Amniotic stem cell (primary cell): ENCODE results near the gene ANAPC15.
A peak's percentile ranks its signal among the peaks of the same experiment; 100 is the strongest.

ENCODE experiments used
- DNase-seq: peaks from one replicate; lab custom pipeline; 2025; lab: John Stamatoyannopoulos, UW

Gene ANAPC15

GRCh38 chr11:72124046-72124445, 11.6 kb upstream of the ANAPC15 start:
- no peak for DNase-seq

- no peak for DNase-seq
Observed at GRCh38 chr11:72123117-72123653, 10.7 kb upstream of the ANAPC15 start.

- DNase-seq = no peak
Observed at GRCh38 chr11:72122607-72123006, 10.1 kb upstream of the ANAPC15 start.

GRCh38 chr11:72120930-72121329, 8.4 kb upstream of the ANAPC15 start:
- no peak for DNase-seq

DNA sequence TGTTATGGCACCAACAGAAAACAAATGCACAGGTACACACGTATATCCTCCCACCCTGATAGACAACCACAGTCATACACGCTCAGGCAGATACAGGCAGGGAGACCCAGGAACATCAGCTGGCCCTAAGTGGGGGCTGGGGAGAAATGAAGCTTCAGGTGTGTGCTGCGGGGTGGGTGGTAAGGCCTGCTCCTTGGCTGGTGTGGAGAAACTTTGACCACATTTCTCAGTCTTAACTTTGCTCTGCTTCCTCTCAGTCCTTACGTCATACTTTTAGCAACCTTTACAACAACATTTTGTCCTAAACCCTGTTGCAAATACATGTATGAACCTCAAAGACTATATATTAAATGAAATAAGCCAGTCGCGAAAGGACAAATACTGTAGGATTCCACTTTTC, 6.7 kb upstream of the ANAPC15 start:
- DNase-seq = no peak

DNA sequence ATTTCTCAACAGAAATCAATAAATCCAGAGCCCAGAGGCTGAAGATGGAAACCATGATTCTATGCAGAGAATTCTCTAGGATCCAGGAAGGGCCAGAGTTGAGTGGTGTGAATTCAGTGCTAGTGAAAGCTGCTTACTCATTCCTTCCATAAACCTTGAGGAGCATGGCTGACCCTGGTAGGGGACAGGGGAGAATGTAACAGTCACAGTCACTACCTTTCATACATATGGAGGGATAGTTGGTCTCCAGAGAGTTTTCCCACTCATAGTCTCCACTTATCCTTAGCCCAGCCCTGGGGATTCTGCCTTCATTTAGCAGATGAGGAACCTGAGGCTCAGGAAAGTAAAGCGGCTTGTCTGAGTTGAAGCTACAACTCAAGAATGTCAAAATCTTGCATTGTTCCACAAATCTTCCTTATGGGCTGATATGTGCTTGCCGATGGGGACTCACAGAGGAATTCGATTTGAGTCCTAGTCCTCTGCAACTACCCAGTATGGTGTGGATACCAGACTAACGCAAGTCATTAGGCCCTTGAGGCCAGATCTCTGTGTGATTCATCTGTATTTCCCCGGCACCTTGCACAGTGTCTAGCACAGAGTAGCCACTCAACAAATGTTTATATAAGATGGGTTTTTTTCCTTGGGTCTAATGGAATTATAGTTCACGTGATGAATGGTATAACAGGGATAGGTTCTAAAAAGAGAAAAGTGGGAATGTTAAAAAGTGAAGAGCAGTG, 3.7 kb upstream of the ANAPC15 start:
- DNase-seq = no peak

DNA sequence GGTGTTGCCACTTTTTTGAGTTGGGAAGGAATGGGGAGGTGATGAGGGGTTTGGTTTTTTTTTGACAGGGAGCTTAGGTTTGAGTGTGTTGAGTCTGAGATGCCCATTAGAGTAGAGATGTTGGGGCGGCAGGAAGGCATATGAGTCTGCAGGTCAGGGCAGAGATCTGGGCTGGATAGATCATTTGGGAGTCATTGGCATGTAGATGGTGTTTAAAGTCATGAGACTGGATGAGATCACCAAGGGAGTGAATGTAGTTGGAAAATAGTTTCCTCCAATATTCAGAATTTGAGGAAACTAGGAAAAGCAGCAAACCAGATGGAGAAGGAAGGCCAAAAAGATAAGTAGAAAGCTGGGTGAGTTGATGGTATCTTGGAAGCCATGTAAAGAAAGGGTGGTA, 2.1 kb upstream of the ANAPC15 start:
- DNase-seq = no peak

DNA sequence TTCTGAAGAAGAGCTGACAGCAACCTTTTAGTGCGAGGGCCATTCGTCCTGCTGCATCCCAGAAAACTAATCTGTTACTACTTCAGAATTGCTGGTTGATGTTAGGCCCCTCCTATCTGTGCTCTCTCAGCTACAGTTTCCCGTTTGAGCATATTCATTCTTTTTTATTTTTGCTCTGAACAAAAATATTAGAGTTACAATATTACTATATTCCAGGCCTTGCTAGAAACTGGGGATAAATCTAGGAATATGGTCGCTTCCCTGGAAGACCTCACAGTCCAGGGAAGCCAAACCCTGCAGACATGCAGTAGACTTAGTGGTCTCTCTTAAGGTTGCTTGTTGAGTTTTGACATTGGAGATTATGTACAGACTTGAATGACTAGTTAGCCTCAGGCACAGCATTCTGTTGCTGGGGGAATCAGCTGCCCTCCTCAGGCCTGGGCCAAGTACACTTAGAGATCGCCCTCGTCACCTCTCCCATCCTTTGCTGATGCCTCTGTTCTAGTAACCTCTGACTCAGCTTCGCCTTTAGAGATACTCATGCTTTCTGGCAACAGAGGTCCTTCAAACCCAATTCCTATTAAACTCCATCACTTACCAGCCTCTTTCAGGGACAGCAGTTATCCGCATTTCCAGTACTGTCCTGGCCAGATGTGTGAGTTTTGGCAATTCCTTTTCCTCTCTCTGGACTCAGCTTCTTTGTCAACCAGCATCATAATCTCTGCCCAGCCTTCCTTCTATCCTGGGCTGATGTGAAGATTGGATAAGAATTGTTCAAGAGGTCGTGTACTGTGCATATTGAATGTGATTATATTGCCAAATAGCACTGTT, 698 bp upstream of the ANAPC15 start:
- DNase-seq = peak; percentile 43

DNA sequence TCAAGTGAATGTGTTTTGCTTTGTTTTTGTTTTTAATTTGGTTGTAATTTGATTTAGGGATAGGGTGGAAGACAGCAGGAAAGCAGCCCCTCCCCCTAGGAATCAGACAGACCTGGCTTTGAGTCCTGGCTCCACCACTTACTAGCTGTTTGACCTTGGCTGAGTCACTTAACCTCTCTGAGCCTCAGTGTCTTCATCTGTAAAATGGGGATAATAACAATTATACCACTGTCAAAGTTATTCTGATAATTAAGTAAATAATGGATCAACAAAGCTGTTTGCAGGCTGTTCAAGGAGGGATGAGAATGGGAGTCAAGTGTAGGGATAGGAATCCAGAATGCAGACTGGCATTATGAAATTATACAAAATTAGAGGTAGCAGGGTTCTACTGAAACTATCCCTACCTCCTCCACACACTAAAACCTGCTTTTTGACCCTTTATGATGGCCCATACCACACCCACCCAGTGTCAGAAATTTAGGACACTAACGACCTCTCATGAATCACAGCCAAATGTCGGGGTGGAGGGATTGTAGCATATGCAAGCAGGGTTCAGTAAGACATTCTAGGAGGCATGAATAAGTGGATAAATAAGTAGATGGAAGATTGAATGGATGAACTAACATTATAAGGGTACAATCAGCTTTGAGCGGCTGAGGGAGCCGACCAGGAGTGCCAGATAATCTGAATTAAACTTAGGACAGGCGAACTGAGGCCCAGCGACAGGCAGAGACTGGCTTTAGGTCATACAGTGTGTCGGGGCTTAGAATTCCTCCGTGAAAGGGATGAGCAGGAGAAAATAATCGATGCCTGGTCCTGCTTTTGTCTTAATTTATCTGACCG, 974 bp downstream of the ANAPC15 start:
- DNase-seq = no peak

DNA sequence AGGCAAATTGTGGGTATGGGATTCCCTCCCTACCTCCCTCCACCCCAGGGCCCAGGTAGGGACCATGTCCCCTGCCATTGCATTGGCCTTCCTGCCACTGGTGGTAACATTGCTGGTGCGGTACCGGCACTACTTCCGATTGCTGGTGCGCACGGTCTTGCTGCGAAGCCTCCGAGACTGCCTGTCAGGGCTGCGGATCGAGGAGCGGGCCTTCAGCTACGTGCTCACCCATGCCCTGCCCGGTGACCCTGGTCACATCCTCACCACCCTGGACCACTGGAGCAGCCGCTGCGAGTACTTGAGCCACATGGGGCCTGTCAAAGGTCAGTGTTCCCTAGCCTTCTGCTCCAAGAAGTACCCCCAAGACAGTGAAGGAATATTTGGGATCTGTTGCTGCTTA, 6.6 kb downstream of the ANAPC15 start, which contains the start of gene TOMT:
Gene TOMT, plus strand, starts transcription at position 37 of the 400 bp plus-strand sequence. Its CDS starts 28 bp downstream, at position 65.
- no peak for DNase-seq

DNA sequence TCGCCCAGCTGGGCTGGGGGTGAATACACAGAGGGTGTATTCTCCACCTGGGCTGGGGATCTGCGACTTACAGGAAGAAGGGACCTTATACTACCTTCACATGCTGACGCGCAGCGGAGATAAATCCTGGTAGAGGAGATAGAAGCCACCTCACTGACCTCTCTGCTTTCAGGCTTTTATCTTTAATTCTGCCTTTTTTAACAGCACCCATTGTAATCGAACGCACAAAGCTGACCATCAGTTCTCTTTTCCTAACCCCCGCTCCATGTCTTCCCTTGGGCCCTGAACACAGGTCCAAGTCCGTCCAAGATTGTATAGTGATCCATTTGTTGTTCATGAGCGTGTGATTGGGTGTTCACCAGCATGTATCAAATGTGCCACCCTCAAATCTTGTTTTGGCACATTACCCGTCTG, 8.7 kb downstream of the ANAPC15 start:
- no peak for DNase-seq

DNA sequence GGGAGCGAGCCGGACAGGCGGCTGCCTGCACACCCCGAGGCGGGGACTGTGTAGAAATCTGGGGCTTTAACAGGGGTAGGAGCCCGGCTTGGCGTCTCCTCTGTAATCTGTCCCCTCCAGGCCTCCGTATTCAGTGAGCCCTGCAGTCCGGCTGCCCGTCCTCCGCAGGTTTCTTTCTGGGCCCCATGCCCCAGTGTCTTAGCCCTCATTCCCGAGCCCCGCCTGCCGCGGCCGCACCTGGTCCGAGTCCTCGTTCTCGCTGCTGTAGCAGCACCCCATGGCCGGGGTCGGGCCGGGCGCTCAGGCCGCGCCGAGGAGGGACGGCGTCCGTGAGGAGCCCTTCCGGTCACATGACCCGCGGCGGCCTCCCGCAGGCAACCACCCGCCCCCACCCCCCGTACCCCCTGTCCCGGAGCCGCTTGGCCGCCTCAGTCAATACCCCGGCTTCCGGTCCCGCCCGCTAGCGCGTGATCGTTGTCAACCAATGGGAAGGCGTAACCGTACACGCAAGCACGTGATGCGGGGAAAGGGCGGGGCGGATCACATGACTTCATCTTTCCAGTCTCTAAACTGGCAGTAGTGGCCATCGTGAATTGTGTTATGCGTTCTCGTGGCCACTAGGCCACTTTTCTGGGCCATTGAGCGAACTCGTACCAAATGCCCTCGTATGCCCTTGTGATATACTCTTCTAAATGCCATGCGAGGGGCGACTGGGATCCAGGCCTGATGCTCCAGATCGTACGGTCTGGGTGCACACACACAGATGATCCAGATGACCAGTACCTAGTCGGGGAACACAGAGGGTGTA, 9.3 kb downstream of the ANAPC15 start, which contains the start of gene LAMTOR1:
Gene LAMTOR1, minus strand, starts transcription at position 352 of the 808 bp plus-strand sequence. Its CDS starts 73 bp downstream, at position 279.
- peak; percentile 91 for DNase-seq

GRCh38 chr11:72102631-72102945, 9.9 kb downstream of the ANAPC15 start:
- DNase-seq = no peak

DNA sequence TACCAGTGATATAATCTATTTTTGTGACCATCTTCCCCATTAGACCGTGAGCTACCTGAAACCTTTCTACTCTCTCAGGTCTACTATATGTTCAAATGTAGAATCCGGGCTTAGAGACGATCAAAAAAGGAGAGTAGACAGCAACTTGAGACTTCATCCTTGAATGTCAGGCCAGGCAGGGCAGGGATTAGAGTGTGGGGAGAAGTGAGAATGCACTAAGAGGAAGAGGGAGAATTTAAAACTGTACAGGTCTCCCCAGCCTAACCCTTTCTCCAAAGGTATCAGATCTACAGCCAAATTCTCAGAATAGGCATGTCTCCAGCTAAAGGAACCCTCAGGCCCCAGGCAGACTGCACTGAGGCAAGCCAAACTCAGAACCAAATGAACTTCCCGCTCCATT, 10.3 kb downstream of the ANAPC15 start:
- DNase-seq = no peak

DNA sequence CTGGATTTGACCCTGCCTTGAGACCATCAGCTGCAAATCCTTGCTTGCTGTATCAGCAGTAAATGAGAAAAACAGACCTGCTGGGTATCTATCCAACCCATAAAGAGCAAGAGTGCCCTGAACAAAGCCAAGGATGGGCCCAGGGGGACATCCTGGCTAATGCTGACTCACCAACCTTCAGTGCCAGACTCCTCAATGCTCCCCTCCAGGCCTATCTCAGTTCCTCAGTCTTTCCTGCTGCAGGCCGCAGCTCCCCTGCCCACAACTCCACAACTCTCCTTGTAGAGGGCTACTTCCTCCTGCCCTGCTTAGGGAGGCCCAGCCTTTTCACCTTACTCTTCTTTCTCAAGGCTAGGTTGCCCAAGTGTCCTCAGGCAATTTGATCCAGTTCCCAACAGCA, 12.0 kb downstream of the ANAPC15 start:
- no peak for DNase-seq

DNA sequence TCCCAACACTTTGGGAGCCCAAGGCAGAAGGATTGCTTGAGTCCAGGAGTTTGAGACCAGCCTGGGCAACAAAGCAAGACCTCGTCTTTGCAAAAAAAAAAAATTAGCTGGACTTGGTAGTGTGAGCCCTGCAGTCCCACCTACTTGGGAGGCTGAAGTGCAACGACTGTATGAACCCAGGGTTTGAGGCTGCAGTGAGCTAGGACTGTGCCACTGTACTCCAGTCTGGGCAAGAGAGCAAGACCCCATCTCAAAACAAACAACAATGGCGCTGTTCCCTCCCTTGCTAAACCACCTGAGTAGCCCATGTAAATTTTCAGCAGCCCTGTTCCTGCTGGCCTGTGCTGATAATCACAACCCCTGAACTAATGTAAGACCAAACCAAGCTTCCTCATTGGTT, 12.5 kb downstream of the ANAPC15 start:
- DNase-seq = no peak

GRCh38 chr11:72098741-72099140, 13.8 kb downstream of the ANAPC15 start:
- no peak for DNase-seq

DNA sequence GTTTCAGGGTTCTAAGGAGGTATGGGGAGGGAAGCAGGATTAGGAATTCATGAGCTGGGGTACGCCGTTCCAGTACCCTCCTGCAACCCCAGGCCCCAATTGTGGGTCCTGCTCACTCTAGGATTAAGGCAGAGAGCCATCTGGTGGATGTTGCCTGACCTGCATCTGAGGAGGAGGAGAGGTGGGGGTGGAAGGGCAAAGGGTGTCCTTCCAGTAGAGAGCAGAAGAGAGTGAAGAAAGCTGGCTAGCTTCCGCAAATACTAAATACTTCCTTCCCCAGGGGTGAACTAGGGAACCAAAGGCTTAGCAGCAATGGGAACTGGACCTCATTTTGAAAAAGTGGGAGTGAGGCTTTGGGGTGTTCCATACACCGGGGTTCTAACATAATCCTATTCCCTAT, 21.2 kb downstream of the ANAPC15 start:
- DNase-seq = peak; percentile 56

- no peak for DNase-seq
Observed at GRCh38 chr11:72088076-72088808, 24.3 kb downstream of the ANAPC15 start.

DNA sequence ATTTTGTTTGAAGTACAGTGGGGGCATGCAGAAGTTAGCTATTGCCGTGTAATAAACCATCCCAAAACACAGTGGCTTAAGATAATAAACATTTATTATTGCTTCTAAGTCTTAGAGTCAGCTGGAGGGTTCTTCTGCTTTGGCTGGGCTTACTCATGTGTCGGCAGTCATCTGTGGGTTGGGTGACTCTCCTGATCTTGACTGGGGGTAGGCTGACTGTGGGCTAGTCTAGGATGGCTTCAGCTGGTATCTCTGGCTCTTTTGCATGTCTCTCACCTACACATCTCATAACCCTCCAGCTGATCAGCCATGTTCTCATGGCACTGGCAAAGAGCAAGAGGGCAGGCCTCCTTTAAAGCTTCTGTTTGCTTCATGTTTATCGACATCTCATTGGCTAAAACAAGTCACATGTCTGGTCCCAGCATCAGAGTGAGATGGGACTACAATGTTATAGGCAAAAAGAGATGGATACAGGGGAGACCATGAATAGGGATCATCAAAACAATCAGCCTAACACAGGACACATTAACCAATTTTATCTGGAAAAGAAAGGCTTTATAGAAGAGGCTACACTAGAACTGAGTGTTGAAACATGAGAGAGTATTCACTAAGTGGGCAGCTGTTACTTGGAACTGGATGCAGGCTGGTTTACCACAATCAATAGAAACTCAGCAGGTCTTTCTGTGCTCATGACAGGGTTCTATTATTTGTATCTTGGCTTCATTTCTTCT, 26.7 kb downstream of the ANAPC15 start:
- no peak for DNase-seq
